ENCODE measurements around the gene ZNF69. TPM values are rescaled to one million over a fixed set of nuclear protein-coding genes. Genes with fewer than 3 reads are reported as not detected.
"Not testable (repeated sequence)": the region's sequence is repeated elsewhere in the genome, so short reads cannot be mapped to it uniquely, and the experiment has no call there.

ZNF69 gene
- polyA plus RNA-seq, 1 donor from 2014 or later, result 14.4 TPM

DNA sequence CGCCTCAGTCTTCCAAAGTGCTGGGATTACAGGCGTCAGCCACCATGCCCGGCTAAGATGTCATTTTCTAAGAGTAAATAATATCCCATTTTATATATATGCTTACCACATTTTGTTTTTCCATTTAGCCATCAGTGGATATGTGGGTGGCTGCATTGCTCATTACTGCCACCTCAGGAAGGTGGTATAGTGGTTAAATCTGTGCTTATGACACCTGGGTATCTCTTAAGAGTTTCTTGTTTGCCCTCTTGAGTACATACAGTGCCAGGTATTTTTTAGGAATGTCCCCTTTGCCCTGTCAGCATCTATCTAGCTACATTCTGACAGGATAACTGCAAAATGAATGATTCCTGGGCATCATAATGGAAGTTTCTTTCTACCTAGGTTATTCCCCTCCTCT is 14.6 kb downstream of the ZNF69 start:
- H3K9ac ChIP-seq (ENCODE audit: low read length), result no peak overlapping the region
- H3F3A ChIP-seq (ENCODE audit: insufficient read depth, low read length, poor library complexity, severe bottlenecking), result no peaks in the 10 kb centered on the region
- H3K9me3 ChIP-seq (ENCODE audit: low read length), result peaks cover 34% of the 10 kb centered on the region
- TF ChIP-seq SMC3 (conservative IDR thresholded peaks at IDR 0.05; ENCODE audit: poor library complexity), result no peak
- TF ChIP-seq, protein P1, sequence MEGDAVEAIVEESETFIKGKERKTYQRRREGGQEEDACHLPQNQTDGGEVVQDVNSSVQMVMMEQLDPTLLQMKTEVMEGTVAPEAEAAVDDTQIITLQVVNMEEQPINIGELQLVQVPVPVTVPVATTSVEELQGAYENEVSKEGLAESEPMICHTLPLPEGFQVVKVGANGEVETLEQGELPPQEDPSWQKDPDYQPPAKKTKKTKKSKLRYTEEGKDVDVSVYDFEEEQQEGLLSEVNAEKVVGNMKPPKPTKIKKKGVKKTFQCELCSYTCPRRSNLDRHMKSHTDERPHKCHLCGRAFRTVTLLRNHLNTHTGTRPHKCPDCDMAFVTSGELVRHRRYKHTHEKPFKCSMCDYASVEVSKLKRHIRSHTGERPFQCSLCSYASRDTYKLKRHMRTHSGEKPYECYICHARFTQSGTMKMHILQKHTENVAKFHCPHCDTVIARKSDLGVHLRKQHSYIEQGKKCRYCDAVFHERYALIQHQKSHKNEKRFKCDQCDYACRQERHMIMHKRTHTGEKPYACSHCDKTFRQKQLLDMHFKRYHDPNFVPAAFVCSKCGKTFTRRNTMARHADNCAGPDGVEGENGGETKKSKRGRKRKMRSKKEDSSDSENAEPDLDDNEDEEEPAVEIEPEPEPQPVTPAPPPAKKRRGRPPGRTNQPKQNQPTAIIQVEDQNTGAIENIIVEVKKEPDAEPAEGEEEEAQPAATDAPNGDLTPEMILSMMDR (IDR thresholded peaks at IDR 0.05; ENCODE audit: poor library complexity, severe bottlenecking), result no peak
- TF ChIP-seq, protein P2, sequence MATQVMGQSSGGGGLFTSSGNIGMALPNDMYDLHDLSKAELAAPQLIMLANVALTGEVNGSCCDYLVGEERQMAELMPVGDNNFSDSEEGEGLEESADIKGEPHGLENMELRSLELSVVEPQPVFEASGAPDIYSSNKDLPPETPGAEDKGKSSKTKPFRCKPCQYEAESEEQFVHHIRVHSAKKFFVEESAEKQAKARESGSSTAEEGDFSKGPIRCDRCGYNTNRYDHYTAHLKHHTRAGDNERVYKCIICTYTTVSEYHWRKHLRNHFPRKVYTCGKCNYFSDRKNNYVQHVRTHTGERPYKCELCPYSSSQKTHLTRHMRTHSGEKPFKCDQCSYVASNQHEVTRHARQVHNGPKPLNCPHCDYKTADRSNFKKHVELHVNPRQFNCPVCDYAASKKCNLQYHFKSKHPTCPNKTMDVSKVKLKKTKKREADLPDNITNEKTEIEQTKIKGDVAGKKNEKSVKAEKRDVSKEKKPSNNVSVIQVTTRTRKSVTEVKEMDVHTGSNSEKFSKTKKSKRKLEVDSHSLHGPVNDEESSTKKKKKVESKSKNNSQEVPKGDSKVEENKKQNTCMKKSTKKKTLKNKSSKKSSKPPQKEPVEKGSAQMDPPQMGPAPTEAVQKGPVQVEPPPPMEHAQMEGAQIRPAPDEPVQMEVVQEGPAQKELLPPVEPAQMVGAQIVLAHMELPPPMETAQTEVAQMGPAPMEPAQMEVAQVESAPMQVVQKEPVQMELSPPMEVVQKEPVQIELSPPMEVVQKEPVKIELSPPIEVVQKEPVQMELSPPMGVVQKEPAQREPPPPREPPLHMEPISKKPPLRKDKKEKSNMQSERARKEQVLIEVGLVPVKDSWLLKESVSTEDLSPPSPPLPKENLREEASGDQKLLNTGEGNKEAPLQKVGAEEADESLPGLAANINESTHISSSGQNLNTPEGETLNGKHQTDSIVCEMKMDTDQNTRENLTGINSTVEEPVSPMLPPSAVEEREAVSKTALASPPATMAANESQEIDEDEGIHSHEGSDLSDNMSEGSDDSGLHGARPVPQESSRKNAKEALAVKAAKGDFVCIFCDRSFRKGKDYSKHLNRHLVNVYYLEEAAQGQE (IDR thresholded peaks at IDR 0.05; ENCODE audit: borderline replicate concordance), result no peak
- no peak for TF ChIP-seq EP300 (conservative IDR thresholded peaks at IDR 0.05; ENCODE audit: poor library complexity, severe bottlenecking)
- TF ChIP-seq MXI1 (conservative IDR thresholded peaks at IDR 0.05; ENCODE audit: poor library complexity, severe bottlenecking), result no peak
- TF ChIP-seq EZH2 (IDR thresholded peaks at IDR 0.05; ENCODE audit: borderline replicate concordance, insufficient read depth, low read length, poor library complexity, severe bottlenecking), result no peak
- no peak for TF ChIP-seq POLR2AphosphoS5 (IDR thresholded peaks at IDR 0.05)
- H3K36me3 ChIP-seq (ENCODE audit: insufficient read depth, low read length), result peaks cover 21% of the 10 kb centered on the region
- H3K27ac ChIP-seq (ENCODE audit: low read length), result no peak overlapping the region
- H3K4me2 ChIP-seq (ENCODE audit: low read length), result no peak overlapping the region
- no peaks in the 10 kb centered on the region for H4K20me1 ChIP-seq (ENCODE audit: insufficient read depth)
- H2AFZ ChIP-seq (ENCODE audit: low read depth, low read length), result no peak overlapping the region
- no peaks in the 10 kb centered on the region for H3K9me2 ChIP-seq (ENCODE audit: insufficient read depth, low read length)
- H3K27me3 ChIP-seq (ENCODE audit: insufficient read depth, low read depth, low read length), result no peaks in the 10 kb centered on the region
- no peak overlapping the region for H3K4me3 ChIP-seq (ENCODE audit: low read length)
- peaks cover 8% of the 10 kb centered on the region for H3K79me2 ChIP-seq (replicated peaks; ENCODE audit: insufficient read depth, low read length)

GRCh38 chr19:11905928-11906327 is 18.3 kb downstream of the ZNF69 start:
- Histone ChIP-seq H2AFZ (ENCODE audit: low read depth, low read length) (no peak overlapping the region), H3K9me2 (ENCODE audit: insufficient read depth, low read length) (no peaks in the 10 kb centered on the region), H3K4me3 (ENCODE audit: low read length) (no peak overlapping the region), H3K4me2 (ENCODE audit: low read length) (no peak overlapping the region), H3K36me3 (ENCODE audit: insufficient read depth, low read length) (peaks cover 21% of the 10 kb centered on the region), H3K27me3 (ENCODE audit: insufficient read depth, low read depth, low read length) (no peaks in the 10 kb centered on the region), H4K20me1 (ENCODE audit: insufficient read depth) (no peaks in the 10 kb centered on the region), H3K9ac (ENCODE audit: low read length) (no peak overlapping the region), H3K79me2 (replicated peaks; ENCODE audit: insufficient read depth, low read length) (peaks cover 6% of the 10 kb centered on the region), H3F3A (ENCODE audit: insufficient read depth, low read length, poor library complexity, severe bottlenecking) (no peaks in the 10 kb centered on the region), H3K9me3 (ENCODE audit: low read length) (peaks cover 34% of the 10 kb centered on the region), H3K27ac (ENCODE audit: low read length) (no peak overlapping the region)
- TF ChIP-seq RAD21 (conservative IDR thresholded peaks at IDR 0.05) (no peak), SMC3 (conservative IDR thresholded peaks at IDR 0.05; ENCODE audit: poor library complexity) (no peak), TAF1 (IDR thresholded peaks at IDR 0.05; ENCODE audit: low read depth) (no peak)
- TF ChIP-seq, protein P2 (IDR thresholded peaks at IDR 0.05; ENCODE audit: borderline replicate concordance), result no peak
- TF ChIP-seq, protein P1 (IDR thresholded peaks at IDR 0.05; ENCODE audit: poor library complexity, severe bottlenecking), result no peak

DNA sequence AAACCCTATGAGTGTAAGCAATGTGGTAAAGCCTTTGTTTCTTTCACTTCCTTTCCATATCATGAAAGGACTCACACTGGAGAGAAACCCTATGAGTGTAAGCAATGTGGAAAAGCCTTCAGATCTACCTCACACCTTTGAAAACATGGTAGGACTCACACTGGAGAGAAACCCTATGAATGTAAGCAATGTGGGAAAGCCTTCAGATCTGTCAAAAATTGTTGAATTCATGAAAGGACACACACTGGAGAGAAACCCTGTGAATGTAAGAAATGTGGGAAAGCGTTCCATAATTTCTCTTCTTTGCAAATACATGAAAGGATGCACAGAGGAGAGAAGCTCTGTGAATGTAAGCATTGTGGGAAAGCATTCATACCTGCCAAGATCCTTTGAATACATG is 24.4 kb downstream of the ZNF69 start:
- H3K4me3 ChIP-seq (ENCODE audit: low read length); H3K4me2 ChIP-seq (ENCODE audit: low read length); H3K9ac ChIP-seq (ENCODE audit: low read length); H3K36me3 ChIP-seq (ENCODE audit: insufficient read depth, low read length); H3K9me2 ChIP-seq (ENCODE audit: insufficient read depth, low read length); H3F3A ChIP-seq (ENCODE audit: insufficient read depth, low read length, poor library complexity, severe bottlenecking); H2AFZ ChIP-seq (ENCODE audit: low read depth, low read length); H3K79me2 ChIP-seq (replicated peaks; ENCODE audit: insufficient read depth, low read length); H3K27me3 ChIP-seq (ENCODE audit: insufficient read depth, low read depth, low read length); H3K27ac ChIP-seq (ENCODE audit: low read length); H4K20me1 ChIP-seq (ENCODE audit: insufficient read depth): not testable (repeated sequence)
- peaks cover 21% of the 10 kb centered on the region for H3K9me3 ChIP-seq (ENCODE audit: low read length)

Measured in neural cell (in vitro differentiated cells).